Lower leg skin (tissue), 3 donors: Measurements from ENCODE around the gene FOXJ3.

Source experiments
- CTCF ChIP-seq, 3 donors: fragments of 450-650 bp; IDR thresholded peaks; one replicate each; pipeline ENCODE4 v1.5.1; 2016; ENCODE audit warnings: antibody characterized with exemption in 3 of 3, mild to moderate bottlenecking in 3 of 3, moderate library complexity in 2 of 3
- POLR2A ChIP-seq, 2 donors: fragments of 450-650 bp; IDR thresholded peaks; one replicate each; pipeline ENCODE4 v1.6.1; 2016 to 2017; ENCODE audit warnings: antibody characterized with exemption in 2 of 2, mild to moderate bottlenecking in 1 of 2, moderate library complexity in 1 of 2

- TF ChIP-seq POLR2A (IDR thresholded peaks at IDR 0.05) = no peak
- no peak for TF ChIP-seq CTCF (IDR thresholded peaks at IDR 0.05)
Measured at GRCh38 chr1:42370876-42371549, 36.0 kb upstream of the FOXJ3 start.
